LNCaP clone FGC (cell line): ENCODE measurements around the gene SLC16A3.

Experiments
- DNase-seq: peaks from one replicate; pipeline ENCODE4 v3.0.0-alpha.2; 2011; ENCODE audit warnings: low read depth
- H3K4me3 ChIP-seq: 2 replicates; pipeline ENCODE4 v1.5.1; 2011; ENCODE audit warnings: mild to moderate bottlenecking, low read depth, low read length, control low read depth
- TF ChIP-seq, protein P1 (sequence below): IDR thresholded peaks from 2 replicates; pipeline ENCODE4 v1.5.1; 2012; ENCODE audit warnings: mild to moderate bottlenecking; ENCODE audit not compliant: control insufficient read depth, insufficient read depth; ENCODE audit errors: extremely low read depth

SLC16A3 gene

DNA sequence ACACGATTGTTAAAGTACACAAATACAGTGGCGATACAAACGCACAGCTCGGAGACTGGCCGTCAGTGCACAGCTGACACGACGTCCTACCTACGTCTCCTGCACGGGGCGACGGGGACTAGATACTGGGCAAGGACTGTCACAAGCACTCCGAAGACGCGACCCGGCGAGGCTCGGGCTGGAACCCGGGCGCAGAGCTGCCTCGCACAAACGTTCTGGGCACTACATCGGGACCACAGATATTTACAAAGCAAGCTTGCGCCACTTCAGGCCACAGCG is 13.8 kb downstream of the SLC16A3 start:
- peak; percentile 73 for DNase-seq
- TF ChIP-seq, protein P1, sequence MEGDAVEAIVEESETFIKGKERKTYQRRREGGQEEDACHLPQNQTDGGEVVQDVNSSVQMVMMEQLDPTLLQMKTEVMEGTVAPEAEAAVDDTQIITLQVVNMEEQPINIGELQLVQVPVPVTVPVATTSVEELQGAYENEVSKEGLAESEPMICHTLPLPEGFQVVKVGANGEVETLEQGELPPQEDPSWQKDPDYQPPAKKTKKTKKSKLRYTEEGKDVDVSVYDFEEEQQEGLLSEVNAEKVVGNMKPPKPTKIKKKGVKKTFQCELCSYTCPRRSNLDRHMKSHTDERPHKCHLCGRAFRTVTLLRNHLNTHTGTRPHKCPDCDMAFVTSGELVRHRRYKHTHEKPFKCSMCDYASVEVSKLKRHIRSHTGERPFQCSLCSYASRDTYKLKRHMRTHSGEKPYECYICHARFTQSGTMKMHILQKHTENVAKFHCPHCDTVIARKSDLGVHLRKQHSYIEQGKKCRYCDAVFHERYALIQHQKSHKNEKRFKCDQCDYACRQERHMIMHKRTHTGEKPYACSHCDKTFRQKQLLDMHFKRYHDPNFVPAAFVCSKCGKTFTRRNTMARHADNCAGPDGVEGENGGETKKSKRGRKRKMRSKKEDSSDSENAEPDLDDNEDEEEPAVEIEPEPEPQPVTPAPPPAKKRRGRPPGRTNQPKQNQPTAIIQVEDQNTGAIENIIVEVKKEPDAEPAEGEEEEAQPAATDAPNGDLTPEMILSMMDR, result no peak
- no peak overlapping the region for H3K4me3 ChIP-seq

DNA sequence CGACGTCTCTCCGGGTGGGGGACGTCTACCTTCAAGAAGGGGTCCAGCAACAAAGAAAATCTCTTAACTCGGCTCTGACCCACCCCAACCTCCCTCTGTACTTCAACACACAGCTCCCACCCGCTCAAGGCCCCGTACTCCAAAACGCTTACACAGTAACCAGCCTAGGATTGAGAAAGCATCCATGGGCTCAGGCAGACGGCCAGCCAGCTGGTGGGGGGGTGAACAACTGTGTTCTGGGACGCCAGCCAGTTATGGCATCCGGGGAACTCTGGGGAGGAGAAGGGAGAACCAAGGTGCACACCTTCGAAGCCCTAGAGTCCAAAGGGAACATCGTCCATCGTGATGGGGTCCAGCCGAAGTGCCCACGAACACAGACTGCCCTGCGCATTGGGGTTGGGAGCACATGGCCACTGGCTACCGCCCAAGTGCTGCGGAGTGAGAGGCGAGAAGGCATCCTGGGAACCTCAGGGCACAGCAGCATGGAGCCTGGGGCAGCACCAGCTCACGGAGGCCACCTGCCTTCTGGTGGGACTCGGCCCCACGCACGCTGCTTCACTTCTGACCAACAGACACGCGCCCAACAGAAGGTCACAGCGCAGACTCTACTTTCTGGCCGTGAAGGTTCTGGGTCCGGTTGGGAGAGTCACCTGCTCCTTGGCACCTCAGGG is 14.3 kb downstream of the SLC16A3 start:
- DNase-seq, result no peak
- TF ChIP-seq, protein P1, result no peak
- no peak overlapping the region for H3K4me3 ChIP-seq

DNA sequence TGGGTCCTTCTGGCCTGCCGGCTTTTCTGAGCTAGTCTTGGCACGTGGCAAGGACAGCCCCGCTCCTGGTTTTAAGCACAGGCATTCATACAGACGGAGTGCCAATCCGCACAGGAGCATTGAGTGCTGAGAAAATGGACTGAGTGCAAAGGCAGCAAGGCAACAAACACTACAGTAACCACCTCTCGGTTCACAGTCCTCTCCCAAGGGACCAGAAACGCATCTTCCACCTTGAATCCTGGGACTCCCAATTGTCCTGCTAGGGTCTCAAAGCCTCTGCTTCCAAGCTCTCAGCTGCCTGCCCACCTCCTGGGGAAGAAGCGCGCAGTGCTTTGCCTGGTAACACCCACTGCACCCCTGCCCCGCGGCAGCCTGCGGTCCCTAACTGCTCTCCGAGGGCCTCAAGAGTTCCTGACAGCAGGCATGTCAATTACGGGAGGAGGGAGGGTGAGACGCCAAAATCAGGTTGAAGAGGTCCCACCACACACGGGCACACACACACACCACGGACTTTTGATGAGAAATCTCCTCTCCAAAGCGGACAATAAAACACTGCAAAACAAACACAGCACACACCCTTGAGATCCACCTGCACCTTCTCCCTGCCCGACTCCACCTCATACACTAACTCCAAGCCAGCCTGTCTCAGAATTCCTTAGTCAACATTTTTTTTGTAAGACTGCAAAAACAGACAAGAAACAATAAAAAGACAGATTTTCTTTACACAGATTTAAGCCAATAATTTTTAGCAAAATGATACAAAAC is 15.0 kb downstream of the SLC16A3 start:
- H3K4me3 ChIP-seq, result no peak overlapping the region
- TF ChIP-seq, protein P1, result no peak
- DNase-seq, result no peak

DNA sequence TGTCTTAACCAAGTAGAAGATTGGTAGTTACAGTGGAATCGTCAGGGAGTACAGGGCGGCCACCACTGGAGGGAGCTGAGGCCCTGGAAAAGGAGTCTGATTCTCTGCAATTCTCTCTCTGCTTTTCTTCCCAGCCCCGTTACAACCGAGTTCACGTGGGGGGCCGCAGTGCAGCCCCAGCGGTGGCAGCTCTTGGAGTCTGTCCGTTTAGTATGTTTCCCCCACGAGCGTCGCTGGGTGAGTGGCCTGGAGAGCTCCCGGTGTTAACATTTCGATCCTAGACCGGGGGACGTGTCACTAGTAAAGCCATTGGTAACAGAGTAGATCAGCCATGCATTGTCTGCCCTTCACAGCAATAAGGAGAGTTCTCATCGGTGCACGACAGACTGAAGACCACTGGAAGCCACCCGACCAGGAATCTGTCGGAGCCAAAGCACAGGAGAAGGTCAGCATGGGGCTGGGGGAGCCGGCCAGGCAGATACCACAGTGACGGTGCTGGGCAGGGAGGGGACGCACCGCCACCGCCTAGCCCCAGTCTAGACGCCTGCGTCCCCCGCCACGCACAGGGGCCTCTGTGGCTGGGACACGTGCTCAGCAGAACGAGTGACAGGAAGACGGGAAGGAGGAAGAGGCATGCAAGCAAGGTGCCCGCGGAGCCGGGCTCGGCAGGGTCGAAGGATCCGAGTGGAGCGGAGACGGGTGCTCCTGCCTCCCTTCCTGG is 15.7 kb downstream of the SLC16A3 start:
- no peak for DNase-seq
- H3K4me3 ChIP-seq, result no peak overlapping the region
- TF ChIP-seq, protein P1, result peak; percentile 74

DNA sequence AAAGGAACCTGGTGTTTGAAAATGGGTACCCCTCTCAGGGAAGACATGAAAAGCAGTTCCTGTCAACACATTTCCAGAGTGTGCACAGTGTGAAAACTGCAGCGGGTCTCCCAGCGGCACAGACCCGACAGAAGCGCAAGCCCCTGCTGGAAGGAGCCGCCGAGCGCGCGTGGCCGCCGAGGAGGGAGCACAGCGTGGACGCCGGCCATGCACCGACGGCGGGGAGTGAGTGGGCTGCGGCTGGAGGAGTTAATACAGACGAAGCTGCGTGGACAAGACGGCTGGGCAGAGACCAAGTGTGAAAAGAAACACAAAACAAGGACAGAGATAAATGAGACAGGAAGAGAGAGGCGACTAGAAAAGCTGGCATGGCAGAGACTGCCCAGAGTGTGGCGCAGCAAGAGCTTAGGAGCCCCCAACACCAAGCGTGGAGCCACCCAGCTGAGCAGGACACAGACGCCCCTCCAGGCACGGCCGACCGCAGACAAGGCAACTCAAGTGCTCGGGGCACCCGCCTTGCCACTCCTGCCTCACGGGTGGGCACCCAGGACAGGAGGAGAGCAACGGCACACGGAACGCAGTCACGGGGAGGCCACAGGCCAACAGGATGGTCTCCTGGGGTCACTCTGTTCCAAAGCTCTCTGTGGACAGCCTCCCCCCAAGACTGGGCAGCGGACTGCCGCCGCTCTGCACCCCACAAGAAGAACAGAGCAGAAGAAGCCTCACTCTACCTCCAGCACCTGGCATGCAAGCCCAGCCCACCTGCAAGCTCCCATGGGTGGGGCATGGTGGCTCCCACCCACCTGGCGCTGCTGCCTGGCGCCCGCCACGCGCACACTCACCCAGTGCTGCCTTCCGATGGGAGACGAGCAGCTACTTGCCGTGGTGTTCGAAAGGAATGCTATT is 16.5 kb downstream of the SLC16A3 start:
- no peak overlapping the region for H3K4me3 ChIP-seq
- no peak for DNase-seq
- TF ChIP-seq, protein P1, result no peak

DNA sequence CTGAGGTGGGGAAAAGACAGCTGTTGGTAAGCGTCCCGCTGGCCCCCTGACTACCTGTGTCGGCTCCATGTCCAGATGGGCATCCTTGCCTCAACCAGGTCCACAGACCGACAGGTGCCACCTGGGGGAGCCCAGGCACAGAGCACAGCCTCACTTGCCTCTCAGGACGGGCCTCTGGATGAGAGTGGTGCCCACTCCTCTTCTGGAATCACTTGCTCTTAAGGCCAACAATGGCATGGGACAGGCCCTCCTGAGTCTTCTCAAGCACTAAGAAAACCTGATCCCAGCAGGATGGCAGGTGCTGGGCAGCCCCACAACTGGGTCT is 17.2 kb downstream of the SLC16A3 start:
- DNase-seq, result no peak
- no peak overlapping the region for H3K4me3 ChIP-seq
- TF ChIP-seq, protein P1, result no peak
